PFSK-1 (cell line): ENCODE results near the gene AKAP6.

Experiments
- SIN3A ChIP-seq: IDR thresholded peaks from 2 replicates; pipeline ENCODE4 v1.6.1; 2012; ENCODE audit warnings: mild to moderate bottlenecking, low read length, moderate library complexity, borderline replicate concordance; ENCODE audit not compliant: insufficient read depth
- TAF1 ChIP-seq: IDR thresholded peaks from 2 replicates; pipeline ENCODE4 v1.6.1; 2012; ENCODE audit warnings: low read length, control low read depth, borderline replicate concordance; ENCODE audit not compliant: insufficient read depth
- TF ChIP-seq, protein P1 (sequence below), 2 experiments: IDR thresholded peaks; 2 replicates each; pipeline versions ENCODE4 v1.6.1 to v1.8.0; 2011 to 2012; ENCODE audit warnings: low read depth in 2 of 2, low read length in 2 of 2, control low read depth in 1 of 2, inconsistent platforms in 1 of 2, mild to moderate bottlenecking in 1 of 2, moderate library complexity in 1 of 2; ENCODE audit not compliant: insufficient read depth in 1 of 2

GRCh38 chr14:32825058-32825457, 496.0 kb downstream of the AKAP6 start:
- TF ChIP-seq, protein P1, sequence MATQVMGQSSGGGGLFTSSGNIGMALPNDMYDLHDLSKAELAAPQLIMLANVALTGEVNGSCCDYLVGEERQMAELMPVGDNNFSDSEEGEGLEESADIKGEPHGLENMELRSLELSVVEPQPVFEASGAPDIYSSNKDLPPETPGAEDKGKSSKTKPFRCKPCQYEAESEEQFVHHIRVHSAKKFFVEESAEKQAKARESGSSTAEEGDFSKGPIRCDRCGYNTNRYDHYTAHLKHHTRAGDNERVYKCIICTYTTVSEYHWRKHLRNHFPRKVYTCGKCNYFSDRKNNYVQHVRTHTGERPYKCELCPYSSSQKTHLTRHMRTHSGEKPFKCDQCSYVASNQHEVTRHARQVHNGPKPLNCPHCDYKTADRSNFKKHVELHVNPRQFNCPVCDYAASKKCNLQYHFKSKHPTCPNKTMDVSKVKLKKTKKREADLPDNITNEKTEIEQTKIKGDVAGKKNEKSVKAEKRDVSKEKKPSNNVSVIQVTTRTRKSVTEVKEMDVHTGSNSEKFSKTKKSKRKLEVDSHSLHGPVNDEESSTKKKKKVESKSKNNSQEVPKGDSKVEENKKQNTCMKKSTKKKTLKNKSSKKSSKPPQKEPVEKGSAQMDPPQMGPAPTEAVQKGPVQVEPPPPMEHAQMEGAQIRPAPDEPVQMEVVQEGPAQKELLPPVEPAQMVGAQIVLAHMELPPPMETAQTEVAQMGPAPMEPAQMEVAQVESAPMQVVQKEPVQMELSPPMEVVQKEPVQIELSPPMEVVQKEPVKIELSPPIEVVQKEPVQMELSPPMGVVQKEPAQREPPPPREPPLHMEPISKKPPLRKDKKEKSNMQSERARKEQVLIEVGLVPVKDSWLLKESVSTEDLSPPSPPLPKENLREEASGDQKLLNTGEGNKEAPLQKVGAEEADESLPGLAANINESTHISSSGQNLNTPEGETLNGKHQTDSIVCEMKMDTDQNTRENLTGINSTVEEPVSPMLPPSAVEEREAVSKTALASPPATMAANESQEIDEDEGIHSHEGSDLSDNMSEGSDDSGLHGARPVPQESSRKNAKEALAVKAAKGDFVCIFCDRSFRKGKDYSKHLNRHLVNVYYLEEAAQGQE (IDR thresholded peaks at IDR 0.05; ENCODE audit: insufficient read depth in 1 of 2, low read depth in 2 of 2, low read length in 2 of 2), result no peak
- TF ChIP-seq SIN3A, result no peak
- no peak for TF ChIP-seq TAF1
